ENCODE measurements around the gene PARVB.

DNA sequence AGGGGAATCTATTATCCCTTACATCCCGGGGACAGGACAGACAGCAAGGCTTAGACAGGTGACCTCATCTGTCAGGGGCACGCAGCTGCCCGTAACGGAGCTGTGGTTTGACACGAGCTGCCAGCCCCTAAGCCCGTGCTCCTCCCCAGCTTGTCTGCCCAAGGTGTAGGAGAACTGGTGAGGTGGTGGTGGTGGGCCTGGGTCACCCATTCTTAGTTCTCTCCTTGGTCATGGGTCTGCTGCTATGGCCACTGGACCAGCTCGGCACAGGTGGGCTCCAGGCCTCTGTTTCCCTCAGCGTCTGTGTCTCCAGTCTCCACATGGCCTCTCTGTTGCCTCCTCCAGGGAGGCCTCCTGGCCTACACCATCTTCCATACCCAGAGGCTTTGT, 162.0 kb downstream of the PARVB start:
- TF ChIP-seq, protein P1, sequence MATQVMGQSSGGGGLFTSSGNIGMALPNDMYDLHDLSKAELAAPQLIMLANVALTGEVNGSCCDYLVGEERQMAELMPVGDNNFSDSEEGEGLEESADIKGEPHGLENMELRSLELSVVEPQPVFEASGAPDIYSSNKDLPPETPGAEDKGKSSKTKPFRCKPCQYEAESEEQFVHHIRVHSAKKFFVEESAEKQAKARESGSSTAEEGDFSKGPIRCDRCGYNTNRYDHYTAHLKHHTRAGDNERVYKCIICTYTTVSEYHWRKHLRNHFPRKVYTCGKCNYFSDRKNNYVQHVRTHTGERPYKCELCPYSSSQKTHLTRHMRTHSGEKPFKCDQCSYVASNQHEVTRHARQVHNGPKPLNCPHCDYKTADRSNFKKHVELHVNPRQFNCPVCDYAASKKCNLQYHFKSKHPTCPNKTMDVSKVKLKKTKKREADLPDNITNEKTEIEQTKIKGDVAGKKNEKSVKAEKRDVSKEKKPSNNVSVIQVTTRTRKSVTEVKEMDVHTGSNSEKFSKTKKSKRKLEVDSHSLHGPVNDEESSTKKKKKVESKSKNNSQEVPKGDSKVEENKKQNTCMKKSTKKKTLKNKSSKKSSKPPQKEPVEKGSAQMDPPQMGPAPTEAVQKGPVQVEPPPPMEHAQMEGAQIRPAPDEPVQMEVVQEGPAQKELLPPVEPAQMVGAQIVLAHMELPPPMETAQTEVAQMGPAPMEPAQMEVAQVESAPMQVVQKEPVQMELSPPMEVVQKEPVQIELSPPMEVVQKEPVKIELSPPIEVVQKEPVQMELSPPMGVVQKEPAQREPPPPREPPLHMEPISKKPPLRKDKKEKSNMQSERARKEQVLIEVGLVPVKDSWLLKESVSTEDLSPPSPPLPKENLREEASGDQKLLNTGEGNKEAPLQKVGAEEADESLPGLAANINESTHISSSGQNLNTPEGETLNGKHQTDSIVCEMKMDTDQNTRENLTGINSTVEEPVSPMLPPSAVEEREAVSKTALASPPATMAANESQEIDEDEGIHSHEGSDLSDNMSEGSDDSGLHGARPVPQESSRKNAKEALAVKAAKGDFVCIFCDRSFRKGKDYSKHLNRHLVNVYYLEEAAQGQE (tag by site-specific recombination; IDR thresholded peaks at IDR 0.05), result no peak
- TF ChIP-seq ZNF768 (tag by site-specific recombination; IDR thresholded peaks at IDR 0.05) (no peak), BCL11B (tag by site-specific recombination; IDR thresholded peaks at IDR 0.05; ENCODE audit: low read depth) (no peak)

All from HEK293 (cell line).